ENCODE measurements around the gene LCN1. TPM values are rescaled to one million over a fixed set of nuclear protein-coding genes. Genes with fewer than 3 reads are reported as not detected.

Gene LCN1
- total RNA-seq, 1 experiment from 2014 or later, result not detected

GRCh38 chr9:135480071-135480939, 40.9 kb upstream of the LCN1 start:
- no peaks in the 10 kb centered on the region for H3K36me3 ChIP-seq (ENCODE audit: low read depth, low read length)
- H4K20me1 ChIP-seq (ENCODE audit: low read length), result no peaks in the 10 kb centered on the region
- H3K9ac ChIP-seq (ENCODE audit: low read length), result peak overlapping the region; percentile 72
- 0 out of 2 replicates have a peak, but pooled peaks cover 7% of the 10 kb centered on the region for H3K4me1 ChIP-seq (ENCODE audit: insufficient read depth, low read length)
- no peaks in the 10 kb centered on the region for H3K9me3 ChIP-seq (ENCODE audit: low read length)
- no TSS peak for BruUV-seq (replicated peaks)
- peaks cover 60% of the 10 kb centered on the region for H3K79me2 ChIP-seq (ENCODE audit: low read length)
- intact Hi-C loops (cut with micrococcal nuclease), result no loop called here
- peak overlapping the region; percentile 89 for H2AFZ ChIP-seq (ENCODE audit: low read length)
- no peaks in the 10 kb centered on the region for H3K9me2 ChIP-seq (replicated peaks; ENCODE audit: low read length)
- H3K27me3 ChIP-seq (ENCODE audit: low read length), result no peaks in the 10 kb centered on the region
- peak overlapping the region; percentile 90 for H3K4me2 ChIP-seq (ENCODE audit: low read length)
- CTCF ChIA-PET, result no interaction called here
- no peaks in the 10 kb centered on the region for H3F3A ChIP-seq (ENCODE audit: low read length, unreplicated experiment)
- no peak for TF ChIP-seq EZH2 (IDR thresholded peaks at IDR 0.05; ENCODE audit: low read length, unreplicated experiment)
- no peak for TF ChIP-seq EZH2phosphoT487 (IDR thresholded peaks at IDR 0.05; ENCODE audit: borderline replicate concordance, low read length)
- TF ChIP-seq CTCF (conservative IDR thresholded peaks at IDR 0.05; ENCODE audit: low read depth, low read length), result no peak
- POLR2A ChIA-PET (ENCODE audit: unreplicated experiment), result no interaction called here
- ATAC-seq (peak; percentile 48), DNase-seq (peak; percentile 52)
- H3K27ac ChIP-seq (ENCODE audit: low read length), result no peak overlapping the region; the same call in 1 of the 2 replicates
- peak overlapping the region; percentile 97 for H3K4me3 ChIP-seq (ENCODE audit: low read length)

- 0 out of 2 replicates have a peak, but pooled peaks cover 7% of the 10 kb centered on the region for H3K4me1 ChIP-seq (ENCODE audit: insufficient read depth, low read length)
- H3K27ac ChIP-seq (ENCODE audit: low read length), result no peak overlapping the region
- POLR2A ChIA-PET (ENCODE audit: unreplicated experiment), result no interaction called here
- H3K9me2 ChIP-seq (replicated peaks; ENCODE audit: low read length), result no peaks in the 10 kb centered on the region
- H4K20me1 ChIP-seq (ENCODE audit: low read length), result no peaks in the 10 kb centered on the region
- H2AFZ ChIP-seq (ENCODE audit: low read length), result peak overlapping the region; percentile 89
- H3K27me3 ChIP-seq (ENCODE audit: low read length), result no peaks in the 10 kb centered on the region
- CTCF ChIA-PET, result no interaction called here
- no peaks in the 10 kb centered on the region for H3F3A ChIP-seq (ENCODE audit: low read length, unreplicated experiment)
- peak overlapping the region; percentile 72 for H3K9ac ChIP-seq (ENCODE audit: low read length)
- peaks cover 55% of the 10 kb centered on the region for H3K79me2 ChIP-seq (ENCODE audit: low read length)
- H3K9me3 ChIP-seq (ENCODE audit: low read length), result no peaks in the 10 kb centered on the region
- peak overlapping the region; percentile 90 for H3K4me2 ChIP-seq (ENCODE audit: low read length)
- BruUV-seq (replicated peaks), result no TSS peak
- H3K36me3 ChIP-seq (ENCODE audit: low read depth, low read length), result no peaks in the 10 kb centered on the region
- H3K4me3 ChIP-seq (ENCODE audit: low read length), result peak overlapping the region; percentile 97
- TF ChIP-seq CTCF (conservative IDR thresholded peaks at IDR 0.05; ENCODE audit: low read depth, low read length) (no peak), EZH2 (IDR thresholded peaks at IDR 0.05; ENCODE audit: low read length, unreplicated experiment) (no peak), EZH2phosphoT487 (IDR thresholded peaks at IDR 0.05; ENCODE audit: borderline replicate concordance, low read length) (no peak)
- DNase-seq, result no peak
- no peak for ATAC-seq
- intact Hi-C loops (cut with micrococcal nuclease), result no loop called here
Observed at GRCh38 chr9:135480940-135481310, 40.3 kb upstream of the LCN1 start.

All from PC-3 (cell line).